ENCODE data around the gene COL25A1.
"Not testable (repeated sequence)": the region's sequence is repeated elsewhere in the genome, so short reads cannot be mapped to it uniquely, and the experiment has no call there.

The COL25A1 gene

DNA sequence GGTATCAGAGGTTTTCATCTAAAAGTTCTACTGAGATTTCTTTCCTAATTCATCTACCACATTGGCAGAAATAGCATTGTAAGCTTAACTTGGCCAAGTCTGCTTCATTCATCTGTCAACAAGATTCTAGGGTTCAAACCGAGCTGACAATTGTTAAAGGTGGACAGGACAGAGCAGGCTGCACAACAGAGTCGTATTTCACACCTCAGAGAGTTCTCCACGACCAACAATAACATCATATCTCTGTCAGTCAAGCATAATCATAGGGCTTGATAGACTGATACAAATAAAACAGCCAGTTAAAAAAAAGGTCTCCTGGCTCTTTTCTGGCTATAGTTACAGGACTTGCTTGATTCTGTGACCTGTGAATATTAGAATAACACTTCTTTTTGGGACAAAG, 259.2 kb downstream of the COL25A1 start:
- no peak for DNase-seq

DNA sequence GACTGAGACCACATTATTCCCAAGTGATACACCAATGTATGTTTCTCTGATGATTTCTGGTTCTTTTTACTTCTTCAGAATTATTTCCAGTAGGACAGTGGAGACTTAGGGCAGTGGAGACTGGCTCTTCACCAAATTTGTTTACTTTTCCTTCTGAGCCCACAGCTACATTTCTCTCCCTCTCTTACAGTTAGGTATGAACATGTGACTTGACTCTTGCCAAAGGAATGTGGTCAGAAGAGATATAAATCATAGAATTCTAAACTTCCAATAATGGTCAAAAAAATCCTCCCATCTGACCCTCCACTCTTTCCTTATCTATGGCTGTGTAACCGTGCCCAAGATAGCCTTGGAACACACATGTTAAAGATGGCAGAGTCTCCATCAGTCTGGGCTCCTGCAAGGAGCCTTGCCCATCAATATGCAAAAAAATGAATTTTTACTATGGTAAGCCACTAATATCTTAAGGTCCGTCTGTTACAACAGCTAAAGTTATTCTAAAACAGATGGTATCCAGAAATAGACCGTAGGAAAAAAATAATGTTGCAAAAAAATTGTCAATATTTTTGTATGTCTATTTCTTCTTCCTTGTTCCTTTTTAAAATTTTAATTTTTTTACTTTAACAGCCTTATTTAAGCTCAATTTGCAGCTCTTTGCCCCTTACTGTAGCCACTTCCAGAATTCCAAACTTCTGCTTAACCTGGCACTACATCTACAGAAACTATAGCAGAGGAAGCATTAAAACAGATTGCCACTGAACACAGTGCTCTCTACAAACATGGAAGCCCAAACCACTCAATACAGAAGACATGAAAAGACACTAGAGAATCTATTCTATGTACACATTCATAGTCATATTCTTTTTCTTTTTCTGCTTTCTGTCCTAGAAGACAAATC, 260.7 kb downstream of the COL25A1 start:
- no peak for DNase-seq

DNA sequence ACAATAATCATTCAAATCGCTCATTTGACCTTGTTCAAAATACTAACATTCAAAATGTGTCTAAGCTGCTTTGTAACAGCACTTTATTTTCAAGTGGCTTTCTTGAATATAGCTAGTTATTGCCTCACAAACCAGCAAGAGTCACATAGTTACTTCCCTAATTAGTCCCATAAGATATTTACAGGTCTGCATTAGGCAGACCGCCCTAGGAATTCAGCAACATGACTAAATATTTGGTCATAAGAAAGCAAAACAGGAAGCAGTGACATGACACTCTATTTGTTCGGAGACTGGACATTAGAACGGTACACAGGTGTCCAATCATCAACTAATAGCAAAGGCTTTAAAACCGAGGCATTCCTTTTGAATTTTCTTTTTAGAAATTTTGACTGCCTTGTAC, 262.0 kb downstream of the COL25A1 start:
- DNase-seq, result no peak

DNA sequence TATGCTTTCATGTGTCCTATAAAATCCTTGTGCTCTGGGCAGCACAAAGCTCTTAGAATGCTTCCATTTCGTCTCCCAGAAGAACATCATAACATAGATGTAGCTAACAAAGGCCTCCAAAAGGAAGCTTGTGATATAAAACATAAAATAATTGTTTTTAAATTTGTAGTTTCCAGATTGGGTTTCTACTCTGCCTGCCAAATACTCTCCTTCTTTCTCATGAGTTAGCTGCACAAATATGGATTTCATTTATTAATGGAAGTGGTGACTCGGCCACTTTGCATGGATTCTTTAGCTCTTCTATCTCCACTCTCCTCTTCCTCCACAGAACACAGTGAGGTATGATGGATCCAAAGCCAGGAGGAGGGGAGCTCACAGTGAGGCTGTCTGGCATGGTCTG, 265.4 kb downstream of the COL25A1 start:
- DNase-seq, result no peak

DNA sequence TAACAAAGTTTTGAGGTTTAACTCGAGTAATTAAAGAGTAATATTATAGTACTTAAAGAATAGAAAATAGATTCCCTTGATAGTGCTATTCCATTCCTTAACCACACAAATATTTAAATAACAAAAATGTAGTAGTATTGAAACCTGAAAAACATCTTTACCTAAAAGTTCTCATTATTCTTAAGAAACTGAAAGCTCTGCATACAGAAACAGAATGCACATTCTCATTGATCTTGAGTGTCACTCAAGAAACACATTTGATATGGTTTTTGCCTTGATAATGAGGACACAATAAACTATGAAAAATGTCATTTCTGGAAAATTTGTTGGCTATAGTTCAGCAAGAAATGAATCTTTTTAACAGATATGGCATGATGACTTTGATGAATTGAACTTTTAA, 268.5 kb downstream of the COL25A1 start:
- no peak for DNase-seq

DNA sequence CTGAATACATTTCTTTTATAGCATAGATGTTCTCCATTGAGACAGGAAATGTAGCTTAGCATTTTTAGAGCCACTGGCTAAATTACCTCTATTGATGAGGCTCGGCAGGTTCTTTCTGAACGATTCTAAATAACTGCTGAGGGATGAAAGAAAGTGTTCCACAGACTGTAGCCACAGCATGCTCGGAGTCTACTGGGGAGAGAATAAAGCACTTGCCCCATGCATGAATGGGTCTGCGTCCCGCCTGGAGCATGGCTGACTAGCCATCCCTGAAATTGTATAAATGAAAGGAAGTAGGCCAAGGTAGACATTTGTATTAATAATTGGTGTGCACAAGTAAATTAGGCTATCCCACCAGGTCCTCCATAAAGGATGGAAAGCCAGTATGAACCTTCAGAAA, 269.8 kb downstream of the COL25A1 start:
- DNase-seq, result no peak

DNA sequence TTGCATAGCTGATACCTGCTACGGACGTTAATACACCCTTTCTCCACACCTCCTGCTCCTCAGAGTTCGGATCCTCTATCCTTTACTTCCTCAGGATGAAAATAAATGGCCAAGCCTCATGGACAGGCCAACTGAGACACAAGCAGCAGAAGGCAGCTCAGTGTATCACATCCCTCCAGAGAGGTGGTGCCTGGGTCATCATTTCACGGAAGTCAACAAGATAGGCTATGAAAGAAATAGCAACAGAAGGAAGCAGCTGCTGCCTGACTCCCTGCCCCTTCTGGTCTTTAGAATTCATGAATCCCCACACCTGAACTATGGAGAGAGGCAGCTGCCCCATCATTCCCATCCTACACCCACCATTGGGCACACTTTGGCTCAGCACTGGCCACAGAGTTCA, 272.5 kb downstream of the COL25A1 start:
- DNase-seq, result no peak

DNA sequence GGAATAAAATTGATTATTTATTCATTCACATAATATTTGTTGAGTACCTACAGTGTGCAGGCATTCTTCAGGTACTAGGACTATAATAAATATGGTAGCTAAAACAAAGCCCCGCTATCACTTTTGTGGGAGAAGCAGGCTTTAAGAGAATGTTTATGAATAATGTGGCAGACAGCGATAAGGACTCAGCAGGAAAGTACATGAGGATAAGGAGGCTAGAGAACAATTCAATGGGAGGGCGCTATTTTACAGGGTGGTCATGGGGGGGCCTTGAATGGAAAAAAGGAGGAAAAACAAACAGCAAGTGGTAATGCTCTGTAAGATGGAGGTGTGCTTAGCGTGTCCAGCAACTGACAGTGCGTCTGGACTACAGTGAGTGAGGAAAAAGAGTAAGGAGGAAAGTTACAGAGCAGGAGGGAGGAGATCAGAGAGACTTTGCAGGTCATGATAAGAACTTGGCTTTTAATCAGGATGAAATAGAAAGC, 275.4 kb downstream of the COL25A1 start:
- no peak for DNase-seq

DNA sequence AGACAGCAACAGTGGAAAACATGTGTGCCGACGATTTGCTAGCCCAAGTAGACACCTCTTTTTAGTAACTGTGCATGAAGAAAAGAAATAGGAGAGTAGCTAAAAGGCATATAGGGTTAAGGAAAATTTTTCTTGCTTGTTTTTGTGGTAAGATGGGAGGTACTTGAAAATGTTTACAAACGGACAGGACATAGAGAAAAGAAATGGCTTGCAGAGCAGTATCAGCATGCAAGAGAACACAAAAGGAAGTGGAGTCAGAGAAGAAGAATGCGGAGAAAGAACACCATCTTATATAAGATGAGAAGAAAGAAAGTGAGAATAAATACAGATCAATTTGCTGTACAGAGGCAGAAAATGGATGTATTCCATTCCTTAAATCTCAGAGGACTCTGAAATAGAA, 275.9 kb downstream of the COL25A1 start:
- DNase-seq, result no peak

DNA sequence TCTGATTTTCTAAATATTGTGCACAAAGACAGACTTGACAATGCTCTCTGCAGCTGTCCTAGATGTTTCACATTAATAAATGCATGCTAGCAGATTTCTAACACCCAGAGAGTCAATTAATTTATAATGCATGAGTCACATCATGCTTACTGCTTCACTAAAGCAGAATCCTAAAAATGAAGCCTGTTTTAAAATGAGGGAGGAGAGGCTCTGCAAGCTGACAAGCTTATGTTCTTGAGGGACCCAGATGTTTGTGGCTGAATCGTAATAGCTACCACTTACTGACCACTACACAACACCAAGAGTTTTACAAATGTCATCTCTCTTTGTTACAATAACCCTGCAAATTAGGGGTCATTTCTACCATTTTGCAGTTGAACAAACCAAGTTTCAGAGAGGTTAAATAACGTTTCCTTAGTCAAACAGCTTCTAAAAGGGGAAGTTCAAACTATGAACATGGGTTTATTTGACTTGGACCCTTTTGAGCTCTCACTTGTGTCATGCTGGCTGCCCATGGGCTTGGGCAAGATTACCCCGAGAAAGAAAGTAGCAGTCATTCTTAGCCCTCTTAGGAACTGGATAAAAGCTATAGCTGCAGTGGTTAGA, 276.9 kb downstream of the COL25A1 start:
- no peak for DNase-seq

DNA sequence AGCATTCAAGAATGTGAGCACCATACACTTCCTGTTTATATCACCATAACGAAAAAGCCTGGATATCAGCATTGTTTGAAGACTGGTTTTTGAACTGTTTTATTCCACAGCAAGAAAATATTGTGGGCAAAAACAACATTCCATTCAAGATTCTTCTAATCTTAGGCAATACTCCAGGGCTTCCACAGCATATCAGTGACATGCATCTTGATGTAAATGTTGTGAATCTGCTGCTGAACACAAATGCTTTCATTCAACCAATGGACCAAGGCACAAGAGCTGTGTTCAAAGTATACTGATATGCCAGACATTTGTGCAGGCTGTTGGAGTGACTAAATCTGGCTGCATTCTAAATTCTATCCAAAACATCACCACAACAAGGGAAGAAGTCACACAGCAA, 279.5 kb downstream of the COL25A1 start:
- no peak for DNase-seq

DNA sequence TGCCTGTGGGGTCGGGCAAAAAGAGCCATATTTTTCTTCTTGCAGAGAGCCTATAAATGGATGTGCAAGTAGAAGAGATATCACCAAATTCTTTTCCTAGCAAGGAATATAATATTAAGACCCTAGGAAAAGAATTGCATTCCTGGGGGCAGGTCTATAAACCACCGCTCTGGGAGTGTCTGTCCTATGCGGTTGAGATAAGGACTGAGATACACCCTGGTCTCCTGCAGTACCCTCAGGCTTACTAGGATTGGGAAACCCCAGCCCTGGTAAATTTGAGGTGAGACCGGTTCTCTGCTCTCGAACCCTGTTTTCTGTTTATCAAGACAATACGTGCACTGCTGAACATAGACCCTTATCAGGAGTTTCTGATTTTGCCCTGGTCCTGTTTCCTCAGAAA, 280.8 kb downstream of the COL25A1 start:
- DNase-seq, result not testable (repeated sequence)

DNA sequence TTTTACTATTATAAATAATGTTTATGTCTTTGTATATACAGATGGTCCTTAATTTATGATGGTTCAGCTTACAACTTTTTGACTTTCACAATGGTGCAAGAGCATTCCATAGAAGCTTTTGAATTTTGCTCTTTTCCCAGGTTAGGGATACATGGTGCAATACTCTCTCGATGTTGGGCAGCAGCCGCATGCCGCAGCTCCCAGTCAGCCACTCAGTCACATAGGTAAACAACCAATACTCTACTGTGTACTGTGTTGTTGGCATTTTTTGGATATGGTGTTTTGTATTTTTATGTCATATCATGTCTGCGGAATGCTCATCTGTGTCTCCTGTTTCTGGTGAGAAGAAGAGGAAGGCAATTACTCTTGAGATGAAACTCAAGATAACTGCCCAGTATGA, 281.6 kb downstream of the COL25A1 start:
- no peak for DNase-seq

DNA sequence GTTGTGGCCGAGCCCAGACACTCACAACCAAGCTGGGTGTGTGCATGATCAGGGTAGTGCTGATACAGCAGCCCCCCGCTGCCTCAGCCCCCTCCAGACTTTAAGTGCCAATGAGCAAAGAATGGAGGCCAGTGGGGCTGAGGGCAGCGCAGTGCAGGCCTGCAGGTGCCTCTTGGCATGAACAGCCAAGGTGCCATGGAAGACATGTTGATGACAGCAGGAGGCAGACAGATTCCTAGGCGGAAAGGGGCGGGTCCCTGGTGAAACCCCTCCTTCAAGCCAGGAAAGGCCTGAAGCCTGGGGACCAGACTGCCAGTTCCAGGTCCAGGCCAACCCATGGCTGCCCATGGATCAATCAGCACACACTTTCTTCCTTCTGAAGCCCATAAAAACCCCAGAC, 286.3 kb downstream of the COL25A1 start:
- DNase-seq, result no peak

DNA sequence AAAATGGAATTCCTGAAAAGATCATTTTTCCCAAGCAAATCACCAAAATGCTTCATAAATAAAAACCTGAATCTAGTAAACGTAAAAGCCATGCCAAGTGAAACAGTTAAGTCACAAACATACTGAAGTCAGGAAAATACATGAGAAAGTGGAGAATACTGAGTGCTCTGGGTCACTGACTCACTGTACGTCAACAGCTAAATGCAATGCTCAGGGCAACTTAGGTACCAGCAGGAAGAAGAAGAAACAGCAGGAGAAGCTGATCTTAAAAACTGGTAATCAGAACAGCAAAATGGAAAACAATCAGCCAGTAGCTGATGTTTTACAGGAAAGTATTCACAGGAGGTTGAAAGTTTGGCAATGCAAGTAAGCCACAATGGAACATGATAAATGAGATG, 287.0 kb downstream of the COL25A1 start:
- no peak for DNase-seq

DNA sequence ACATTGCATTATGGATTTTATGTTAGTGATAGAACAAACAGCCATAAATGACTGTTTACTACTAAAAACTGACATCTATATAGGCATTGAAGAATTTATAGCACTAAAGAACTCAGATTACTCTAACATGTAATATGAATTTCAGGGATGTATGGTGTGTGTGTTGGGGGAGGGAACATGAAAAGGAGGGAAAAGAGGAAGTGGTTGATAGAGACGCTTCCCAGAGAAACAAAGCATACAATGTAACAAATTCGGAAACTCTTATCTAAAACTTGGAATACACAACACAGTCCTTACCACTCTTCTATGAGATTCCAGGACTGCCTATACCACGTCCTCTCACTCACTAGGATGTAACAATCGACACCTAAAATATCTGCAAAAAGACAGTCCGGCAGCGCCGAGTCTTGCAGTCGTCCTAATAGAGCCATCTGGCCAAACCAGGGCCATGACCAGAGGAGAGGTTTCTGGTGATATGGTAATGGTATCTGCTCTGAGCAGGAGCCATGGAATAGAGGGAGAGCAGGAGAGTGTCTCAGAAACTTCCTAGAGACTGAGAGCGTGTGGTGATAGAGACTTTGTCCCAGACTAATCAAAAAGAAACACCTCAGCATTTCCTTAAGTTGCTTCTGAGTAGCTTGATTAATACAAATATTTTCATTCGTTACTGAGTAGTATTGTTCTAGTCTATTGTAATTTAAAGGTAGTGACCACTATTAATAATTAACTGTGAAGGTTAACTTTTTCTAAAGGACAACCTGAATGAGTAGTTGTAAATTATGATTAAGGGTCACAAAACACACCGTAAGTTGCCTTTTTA, 287.7 kb downstream of the COL25A1 start:
- no peak for DNase-seq

DNA sequence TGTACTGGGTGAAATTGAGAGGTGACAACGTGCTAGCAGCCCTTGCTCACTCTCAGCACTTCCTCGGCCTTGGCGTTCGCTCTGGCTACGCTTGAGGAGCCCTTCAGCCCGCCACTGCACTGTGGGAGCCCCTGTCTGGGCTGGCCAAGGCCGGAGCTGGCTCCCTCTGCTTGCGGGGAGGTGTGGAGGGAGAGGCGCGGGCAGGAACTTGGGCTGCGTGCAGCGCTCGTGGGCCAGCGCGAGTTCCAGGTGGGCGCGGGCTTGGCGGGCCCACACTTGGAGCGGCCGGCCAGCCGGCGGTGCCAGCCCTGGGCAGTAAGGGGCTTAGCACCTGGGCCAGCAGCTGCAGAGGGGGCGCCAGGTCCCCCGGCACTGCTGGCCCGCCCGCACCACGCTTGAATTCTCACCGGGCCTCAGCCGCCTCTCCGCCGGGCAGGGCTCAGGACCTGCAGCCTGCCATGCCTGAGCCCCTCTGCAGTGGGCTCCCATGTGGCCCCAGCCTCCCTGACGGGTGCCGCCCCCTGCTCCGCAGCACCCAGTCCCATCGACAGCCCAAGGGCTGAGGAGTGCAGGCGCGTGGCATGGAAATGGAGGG, 290.1 kb downstream of the COL25A1 start:
- no peak for DNase-seq

DNA sequence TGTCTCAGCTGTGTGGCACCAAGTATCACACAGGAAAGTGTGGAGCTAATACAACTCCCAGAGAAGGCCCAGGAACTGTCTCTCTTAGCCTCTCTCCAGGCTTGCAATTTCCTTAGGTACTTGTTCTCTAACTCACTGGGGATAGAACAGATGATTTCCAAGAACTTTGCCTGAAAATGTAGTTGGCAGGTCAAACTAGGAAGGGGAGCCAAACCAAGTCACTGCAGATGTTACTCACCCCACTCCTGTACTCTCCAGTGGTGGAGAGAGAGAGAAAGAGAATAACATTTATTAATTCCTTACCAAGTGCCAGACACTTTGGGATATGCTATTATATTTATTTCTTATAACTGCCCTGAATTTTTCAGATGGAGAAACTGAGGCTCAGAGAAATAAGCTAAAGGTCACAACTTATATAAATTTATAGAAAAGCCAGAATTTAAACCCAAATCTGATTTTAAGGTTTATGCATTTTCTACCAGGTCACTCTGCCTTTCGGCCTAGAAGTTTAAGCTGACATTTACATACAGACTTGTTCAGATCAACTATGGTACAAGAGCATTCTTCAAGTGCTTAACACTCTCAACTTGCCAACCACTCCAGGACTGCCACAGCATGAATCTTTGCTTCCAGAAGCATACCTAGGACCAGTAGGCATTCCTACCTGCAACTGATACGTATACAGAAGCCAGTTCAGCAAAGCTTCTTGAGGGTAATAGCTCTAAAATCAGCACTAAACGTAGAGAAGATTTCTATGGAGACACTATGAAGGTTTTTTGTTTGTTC, 291.0 kb downstream of the COL25A1 start:
- DNase-seq, result no peak

DNA sequence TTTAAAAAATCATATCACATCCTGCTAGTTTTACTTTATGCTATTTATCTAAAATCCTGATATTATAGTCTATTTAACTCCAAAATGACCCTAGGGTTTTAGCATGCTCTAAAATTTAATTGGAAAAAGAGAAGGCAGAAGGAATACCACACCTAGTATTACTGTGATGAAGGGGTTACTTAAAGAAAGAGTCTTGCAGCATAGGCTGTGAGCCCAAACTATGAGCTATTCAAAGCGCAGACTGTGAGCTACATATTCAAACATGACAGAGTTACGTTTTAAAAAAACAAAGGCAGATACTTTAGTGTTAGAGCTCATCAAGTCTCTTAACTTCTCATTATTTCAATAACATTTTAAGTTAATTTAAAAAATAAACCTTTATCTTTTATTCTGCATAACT, 291.9 kb downstream of the COL25A1 start:
- DNase-seq, result no peak

DNA sequence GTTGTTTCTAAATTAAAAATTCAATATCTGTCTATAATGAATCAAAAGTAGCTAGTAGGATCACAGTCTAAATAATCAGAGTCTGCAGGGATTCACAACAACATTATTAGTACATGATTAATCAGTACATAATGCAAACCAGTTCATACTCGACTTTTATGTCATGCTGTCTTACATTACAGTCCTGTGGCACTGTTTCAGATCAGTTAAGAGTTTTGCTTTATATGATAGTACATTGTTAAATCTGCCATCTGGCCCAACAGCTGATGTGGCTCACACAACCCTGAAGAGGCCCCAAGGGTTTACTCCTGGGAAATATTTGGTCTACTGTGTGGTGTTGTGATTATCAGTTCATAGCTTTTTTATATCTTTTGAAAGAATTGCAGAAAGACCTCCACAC, 292.5 kb downstream of the COL25A1 start:
- DNase-seq, result no peak

DNA sequence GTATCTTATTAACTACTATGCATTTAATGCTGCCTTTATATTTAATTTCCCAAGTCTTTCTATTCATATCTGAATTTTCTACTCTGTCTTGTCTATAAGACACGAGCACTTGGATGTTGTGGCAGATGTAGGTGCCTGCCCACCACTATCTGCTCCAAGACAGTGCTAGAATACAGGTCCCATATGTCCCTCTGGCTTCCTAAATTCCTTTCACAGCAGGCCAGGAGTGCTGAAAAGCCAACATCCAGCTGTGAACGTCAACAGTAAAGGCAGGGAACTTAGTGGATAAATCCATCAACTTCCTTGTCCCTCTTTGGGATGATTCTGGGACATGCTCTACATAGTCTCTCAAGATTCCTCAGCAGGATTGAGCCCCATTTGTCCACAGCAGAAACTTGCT, 294.5 kb downstream of the COL25A1 start:
- DNase-seq, result no peak

DNA sequence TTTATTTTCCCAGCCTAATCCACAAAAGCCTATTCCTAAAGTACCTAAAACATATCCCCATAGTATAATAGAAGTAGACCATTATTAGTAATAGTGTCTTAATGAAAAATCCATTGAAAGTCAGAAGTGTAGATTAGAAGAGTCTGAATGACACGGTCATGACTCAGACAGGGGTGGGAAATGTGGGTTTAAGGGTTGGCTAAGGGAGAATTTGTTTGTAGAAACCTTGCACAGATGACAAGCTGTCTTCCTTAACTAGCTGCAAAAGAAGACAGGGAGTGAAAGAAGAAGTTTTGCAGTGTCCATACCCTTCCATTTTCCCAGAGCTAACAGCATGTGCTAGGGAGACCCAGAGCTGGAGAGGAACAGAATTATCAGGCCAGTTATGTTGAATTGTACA, 296.9 kb downstream of the COL25A1 start:
- DNase-seq, result no peak

Data from CD4-positive, alpha-beta T cell treated with Interleukin-12 subunit alpha and Interleukin-12 subunit beta, for 1 hour (primary cell).